ENCODE data around the gene CUL4A.

- TF ChIP-seq CTCF (IDR thresholded peaks at IDR 0.05) (no peak), POLR2AphosphoS5 (IDR thresholded peaks at IDR 0.05) (no peak), POLR2A (IDR thresholded peaks at IDR 0.05) (no peak)
Observed at GRCh38 chr13:113231306-113232207, 22.1 kb downstream of the CUL4A start.
